HG03558 (cell line): ENCODE results near the gene GRK6.

Source experiments
- ATAC-seq: cut with Tn5 transposase; IDR thresholded peaks from one replicate; pipeline ENCODE4 v1.9.1; 2021; ENCODE audit warnings: moderate number of reproducible peaks; ENCODE audit not compliant: unreplicated experiment; ENCODE audit errors: extremely low read depth

GRK6 gene

DNA sequence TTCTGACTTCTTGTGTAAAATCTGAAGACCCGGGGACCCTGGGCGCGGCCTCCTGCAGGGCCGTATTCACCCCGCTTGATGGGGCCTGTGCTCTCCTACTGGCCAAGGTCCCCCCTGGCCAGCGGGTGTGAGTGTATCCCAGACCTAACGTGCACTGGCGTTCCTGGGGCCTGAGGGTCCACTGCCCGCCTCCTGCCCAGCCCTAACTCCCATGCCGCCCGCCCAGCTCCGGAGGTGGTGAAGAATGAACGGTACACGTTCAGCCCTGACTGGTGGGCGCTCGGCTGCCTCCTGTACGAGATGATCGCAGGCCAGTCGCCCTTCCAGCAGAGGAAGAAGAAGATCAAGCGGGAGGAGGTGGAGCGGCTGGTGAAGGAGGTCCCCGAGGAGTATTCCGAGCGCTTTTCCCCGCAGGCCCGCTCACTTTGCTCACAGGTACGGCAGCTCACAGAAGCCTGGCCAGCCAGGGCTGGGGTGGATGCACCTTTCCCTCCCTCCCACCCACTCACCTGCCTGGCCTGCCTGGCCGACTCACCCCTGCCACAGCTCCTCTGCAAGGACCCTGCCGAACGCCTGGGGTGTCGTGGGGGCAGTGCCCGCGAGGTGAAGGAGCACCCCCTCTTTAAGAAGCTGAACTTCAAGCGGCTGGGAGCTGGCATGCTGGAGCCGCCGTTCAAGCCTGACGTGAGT is 9.5 kb downstream of the GRK6 start:
- no peak for ATAC-seq

GRCh38 chr5:177437623-177438022 is 11.1 kb downstream of the GRK6 start:
- no peak for ATAC-seq

DNA sequence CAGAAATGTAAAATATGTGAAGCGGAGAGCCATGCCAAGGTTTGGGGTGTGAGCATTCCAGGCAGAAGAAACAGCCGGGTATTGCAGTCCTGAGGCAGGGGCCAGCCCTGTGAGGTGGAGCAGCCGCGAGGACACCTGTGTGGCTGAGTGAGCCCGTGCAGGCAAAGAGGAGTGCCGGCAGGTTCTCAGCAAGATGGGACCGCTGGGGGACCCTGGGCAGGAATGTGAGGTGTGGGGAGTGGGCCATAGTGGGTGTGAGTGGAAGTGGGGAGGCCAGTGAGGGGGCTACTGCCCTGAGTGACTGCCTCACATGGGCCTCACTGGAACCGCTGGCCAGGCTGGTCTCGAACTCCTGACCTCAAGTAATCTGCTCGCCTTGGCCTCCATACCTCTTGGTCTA is 12.0 kb downstream of the GRK6 start:
- no peak for ATAC-seq

GRCh38 chr5:177439518-177440053 is 13.1 kb downstream of the GRK6 start:
- ATAC-seq: no peak

GRCh38 chr5:177440211-177440989 is 13.9 kb downstream of the GRK6 start:
- no peak for ATAC-seq

DNA sequence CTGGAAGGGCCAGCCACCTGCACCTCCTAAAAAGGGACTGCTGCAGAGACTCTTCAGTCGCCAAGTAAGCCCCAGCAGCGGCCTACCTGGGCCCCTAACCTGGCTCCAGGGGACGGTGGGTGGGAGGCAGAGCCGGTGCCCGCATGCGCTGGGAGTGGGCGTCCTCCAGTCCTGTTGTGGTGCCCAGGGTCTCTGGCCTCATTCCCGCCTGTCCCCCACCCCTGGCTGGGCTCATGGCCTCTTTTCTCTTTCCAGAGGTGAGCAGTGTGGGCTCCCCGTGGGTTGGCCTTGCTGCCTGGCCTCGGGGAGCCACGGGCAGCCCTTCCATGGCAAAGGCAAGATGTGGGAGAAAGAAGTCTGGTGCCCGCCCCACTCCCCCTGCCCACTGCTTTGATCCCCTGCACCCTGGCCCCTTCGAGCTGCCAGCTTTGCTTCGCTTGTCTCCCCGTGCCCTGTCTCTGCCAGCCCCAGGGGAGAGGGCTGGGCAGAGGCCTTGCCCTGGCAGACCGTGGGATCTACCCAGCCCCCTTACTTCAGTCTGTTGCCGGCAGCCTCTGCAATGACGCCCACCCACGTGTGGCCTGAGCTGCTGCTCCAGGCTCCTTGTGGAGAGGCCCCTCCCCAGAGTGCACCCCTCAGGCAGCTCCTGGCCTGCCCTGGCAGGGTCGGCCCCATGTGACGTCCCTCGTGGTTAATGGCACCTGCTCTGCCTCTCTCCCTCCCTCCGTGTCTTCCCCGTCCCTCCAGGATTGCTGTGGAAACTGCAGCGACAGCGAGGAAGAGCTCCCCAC is 14.7 kb downstream of the GRK6 start:
- no peak for ATAC-seq

GRCh38 chr5:177442066-177442826 is 15.8 kb downstream of the GRK6 start:
- no peak for ATAC-seq

DNA sequence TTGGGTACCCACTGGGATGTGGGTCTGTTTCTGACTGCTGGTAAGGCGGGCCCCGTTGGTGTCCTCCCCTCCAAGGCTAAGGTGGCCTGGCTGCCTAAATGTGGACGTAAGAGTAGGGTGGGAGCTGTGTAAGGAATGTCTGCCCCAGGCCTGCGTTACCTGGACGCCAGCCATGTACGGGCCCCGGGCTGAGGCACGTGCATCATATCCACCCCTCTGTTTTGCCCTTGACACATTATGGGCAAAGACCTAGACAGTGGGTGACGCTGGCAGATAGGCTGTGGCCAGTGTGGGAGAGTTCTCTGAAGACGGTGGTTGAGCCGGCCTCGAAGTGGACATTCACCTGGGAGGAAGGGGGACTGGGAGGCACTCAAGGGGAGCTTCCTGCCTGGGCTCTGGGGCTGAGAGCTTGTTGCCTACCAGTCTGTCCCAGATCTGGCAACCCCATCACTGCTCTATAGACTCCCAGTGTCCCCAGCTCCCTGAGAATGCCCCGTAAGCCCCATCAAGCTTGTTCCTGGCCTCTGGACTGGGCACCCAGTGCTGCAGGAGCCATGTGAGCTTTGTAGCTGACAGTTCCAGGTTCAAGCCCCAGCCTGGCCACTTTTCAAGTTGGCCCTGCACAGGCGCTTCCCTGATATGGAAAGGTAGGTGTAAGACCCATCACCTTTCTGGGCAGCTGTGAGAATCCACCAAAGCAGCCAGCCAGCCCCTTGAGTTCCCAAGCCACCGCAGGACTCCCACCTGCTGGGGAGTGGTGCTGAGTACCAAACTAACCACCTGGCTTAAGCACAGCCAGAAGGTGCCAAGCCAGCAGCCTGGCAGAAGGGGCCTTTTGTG is 16.9 kb downstream of the GRK6 start:
- ATAC-seq: no peak

- no peak for ATAC-seq
These were observed 17.9 kb downstream of the GRK6 start for GRCh38 chr5:177444106-177445051.

DNA sequence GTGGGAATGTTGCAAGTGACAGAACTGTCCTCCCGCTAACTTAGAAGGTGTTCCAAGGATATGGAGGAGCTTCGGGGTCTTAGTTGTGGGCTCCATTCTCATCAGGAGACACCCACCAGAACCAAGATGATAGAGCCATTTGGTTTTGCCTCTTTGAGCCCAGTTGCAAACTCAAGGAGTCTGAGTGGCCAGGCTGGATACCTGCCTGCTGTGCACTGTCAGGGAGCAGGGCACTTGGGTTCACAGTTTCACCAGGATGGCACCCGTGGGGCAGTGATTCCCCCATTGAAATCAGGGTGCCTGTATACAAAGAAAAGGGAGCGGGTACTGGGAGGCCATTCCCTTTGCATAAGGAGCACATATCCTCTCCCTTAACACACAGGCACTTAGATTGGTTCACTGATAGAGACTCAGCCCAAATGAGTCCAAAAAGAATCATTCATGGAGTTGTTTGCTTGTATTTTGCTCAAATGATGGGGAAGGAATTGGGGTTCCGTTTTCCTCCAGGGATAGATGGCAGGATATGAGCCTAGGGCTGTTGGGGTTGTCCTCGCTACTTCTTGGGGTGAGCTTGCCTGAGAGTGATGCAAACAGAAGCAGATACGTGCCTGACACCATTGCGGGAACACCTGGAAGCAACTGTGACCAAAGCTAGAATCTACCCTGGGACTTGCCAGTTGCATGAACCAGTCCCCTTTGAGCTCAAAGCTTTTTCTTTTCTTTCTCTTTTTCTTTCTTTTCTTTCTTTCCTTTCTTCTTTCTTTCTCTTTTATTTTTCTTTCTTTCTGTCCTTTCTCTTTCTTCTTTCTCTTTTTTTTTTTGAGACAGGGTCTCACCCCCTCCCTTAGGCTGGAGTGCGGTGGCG is 18.8 kb downstream of the GRK6 start:
- ATAC-seq: no peak

DNA sequence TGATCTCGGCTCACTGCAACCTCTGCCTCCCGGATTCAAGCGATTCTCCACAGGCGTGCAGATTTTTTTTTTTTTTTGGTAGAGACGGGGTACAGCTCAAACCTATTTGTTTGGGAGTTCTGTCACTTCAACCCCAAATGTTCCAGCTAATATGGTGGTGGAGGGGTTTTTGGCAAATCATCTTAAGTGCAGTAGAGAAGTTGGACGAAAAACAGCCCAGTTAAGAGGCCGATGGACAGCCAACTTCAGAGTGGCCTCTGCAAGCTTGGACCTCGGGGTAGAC is 19.4 kb downstream of the GRK6 start:
- no peak for ATAC-seq

DNA sequence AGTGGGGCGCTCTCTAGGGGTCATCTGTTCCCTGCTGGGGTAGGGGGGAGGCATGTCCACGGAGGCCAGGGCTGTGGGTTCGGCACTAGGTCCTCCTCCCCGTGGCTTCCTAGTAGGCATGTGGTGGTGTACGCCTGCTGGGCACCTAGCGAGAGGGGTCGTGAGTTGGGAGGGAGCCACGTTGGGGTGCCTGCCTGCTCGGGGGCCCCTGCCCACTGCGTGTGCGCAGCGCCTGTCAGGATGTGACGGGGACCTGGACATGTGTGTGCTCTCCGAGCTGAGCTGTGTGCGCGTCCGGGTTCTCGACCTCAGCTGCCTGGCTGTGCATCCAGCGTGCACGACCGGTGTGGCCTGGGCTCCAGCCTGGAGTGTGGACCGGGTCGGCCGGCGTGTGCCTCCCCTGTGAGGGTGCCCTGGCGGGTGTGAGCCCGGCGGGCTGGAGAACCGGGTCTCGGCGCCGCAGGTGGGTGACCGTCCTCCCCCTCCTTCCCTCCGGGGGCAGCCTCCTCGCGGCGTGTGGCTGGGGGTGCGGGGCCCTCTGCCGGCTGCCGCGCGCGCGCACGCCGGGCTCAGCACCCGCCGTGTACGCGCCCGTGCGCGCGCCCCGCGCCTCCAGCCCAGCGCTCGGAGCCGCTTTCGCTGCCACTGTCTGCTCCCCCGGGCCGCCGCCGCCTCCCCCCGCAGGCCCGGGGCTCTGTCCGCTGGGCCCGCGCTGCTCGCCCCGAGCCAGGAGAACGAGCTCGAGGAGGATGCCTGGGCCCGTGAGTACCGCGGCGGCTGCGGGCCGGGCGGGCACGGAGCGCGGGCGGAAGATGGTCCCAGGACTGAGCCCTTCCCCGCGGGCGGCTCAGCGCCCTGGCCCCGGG is 20.0 kb downstream of the GRK6 start, which contains the start of gene PRR7:
Gene PRR7, plus strand, starts transcription at position 615 of the 866 bp plus-strand sequence. CDS start 8,254 bp downstream, outside the sequence.
- no peak for ATAC-seq

GRCh38 chr5:177447066-177447610 is 20.7 kb downstream of the GRK6 start:
- ATAC-seq: no peak

- no peak for ATAC-seq
These were observed 21.3 kb downstream of the GRK6 start for GRCh38 chr5:177447611-177448243.

DNA sequence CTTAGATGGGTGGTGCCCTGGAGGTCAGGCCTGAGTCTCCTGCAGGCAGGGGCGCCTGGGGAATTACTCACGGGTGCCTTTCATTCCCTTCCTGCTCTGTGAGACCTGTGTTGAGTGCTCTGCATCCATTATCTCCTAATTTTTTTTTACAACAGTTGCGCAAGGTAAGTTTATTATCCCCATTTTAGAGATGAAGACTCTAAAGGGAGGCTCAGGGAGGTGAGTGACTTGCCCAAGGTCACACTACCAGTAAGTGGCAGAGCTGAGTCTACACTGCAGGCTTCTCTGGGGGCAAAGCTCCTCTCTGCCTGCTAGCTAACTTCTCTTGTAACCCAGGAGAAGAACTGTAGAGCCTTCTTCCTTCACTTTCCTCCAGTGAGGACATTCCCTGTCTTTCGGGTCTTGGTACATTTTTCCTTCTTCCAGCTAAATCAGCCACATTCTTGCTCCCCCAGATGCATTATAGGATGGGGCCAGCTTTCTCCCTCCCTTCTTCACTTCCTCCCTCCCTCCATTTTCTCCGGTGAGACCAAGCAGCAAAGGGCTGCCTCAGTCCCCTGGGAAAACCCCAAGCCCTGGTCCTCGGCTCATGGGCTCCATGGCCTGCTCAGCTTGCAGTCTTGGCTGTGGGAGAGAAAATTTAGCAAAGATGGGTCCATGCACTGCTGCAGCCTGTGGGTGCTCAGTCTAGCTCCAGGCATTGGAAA is 21.9 kb downstream of the GRK6 start:
- no peak for ATAC-seq
